ENCODE measurements around the gene HNRNPH1.

The HNRNPH1 gene

DNA sequence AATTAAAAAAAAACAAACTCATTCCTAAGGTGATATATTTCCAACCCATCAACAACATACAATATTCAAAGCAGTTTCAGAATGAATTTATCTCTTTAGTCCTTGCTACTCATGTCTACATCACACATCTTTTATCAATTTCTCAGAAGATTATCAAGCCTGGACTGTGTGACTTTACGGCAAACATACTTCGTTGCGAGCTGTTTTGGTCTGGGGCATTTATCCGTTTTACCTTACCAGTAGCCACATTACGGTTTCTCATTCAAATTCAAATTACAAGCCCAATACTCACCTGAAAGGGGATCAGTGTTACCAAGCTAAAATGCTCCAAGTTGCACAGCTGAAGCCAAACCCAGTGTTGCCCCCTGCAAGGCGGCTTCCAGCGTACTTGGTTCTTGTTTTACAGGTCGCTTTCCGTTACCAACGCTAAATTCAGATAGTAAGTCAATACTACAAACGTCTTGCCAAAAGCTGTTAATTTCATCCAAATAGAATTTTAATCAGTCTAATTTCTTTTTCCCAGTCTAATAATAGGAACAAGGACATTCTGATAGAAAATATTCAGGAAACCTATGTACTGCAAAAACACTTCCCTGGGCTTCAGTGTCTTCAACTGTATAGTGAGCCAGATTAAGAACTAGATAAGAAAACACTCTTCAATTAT is 1.8 kb downstream of the HNRNPH1 start:
- no peak for DNase-seq

- DNase-seq = no peak
Measured at GRCh38 chr5:179620703-179621350, 2.6 kb downstream of the HNRNPH1 start.

DNA sequence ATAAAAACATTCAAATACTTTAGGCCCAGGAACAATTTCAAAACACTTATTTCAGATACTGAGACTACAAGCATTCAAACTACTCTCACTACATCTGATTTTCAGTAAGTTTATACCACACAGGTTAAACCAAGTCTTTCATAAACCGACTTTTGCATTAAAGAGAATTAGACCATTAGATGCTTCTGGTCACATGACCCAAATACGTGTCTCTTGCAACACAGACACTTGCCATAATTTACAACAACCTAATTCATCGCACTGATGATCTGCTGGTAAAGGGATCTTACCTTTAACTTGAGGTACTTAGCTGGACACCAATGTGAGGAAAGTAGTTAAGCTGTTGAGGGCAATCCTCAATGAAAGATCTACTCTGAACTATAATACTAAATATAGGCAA is 3.2 kb downstream of the HNRNPH1 start:
- DNase-seq = no peak

GRCh38 chr5:179619776-179620175 is 3.7 kb downstream of the HNRNPH1 start:
- no peak for DNase-seq

DNA sequence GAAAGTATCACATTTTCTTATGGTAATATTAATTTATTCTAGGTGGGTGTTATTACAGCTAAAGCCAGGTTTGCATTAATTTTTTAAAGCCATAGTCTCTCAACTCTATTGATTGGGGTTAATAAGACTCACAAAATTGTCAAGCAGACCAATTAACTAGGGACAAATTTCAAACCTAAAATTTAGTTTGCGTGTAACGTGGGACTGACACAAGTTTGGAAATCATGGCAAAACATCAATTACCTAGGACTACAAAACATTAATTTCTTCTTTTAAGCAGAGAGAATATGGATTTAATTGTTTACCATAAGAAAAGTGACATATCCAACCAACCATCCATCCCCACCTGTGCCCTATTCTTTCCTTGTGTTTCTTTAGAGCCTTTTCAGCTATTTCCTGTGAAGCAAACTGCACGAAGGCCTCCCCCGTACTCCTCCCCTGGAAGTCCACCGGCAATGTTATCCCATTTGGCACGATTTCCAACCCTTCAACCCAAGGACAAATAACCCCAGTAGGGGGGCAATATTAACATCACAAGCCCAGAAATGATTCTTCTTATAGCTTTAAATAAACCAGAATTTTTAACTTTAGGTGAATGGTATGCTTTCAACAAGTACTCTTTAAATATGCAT is 4.4 kb downstream of the HNRNPH1 start:
- DNase-seq = no peak

- no peak for DNase-seq
Measured at GRCh38 chr5:179617930-179618329, 5.5 kb downstream of the HNRNPH1 start.

DNA sequence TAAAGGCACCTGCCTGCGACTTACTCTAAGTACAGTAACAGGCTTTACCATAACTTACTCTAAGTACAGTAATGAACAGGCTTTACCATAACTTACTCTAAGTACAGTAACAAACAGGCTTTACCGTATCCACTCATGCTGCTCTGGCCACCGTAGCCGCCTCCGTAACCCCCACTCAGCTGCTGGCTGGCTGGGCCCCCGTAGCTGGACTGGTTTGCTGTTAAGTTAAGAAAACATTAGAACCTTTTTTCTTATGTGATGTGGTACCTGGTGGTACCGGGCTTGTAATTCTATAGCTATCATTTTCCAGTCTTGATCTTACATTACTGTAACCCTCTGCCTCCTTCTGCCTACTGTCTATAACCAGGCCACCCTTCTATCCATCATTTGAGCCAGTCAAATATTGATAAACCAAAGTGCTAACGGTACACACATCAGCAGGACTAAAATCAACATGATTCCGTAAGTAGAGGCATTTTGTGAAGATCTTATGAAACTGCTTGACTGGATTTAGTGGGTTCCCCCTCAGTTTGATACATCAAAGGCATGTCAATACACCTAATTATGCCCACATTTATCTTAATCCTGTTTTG is 7.4 kb downstream of the HNRNPH1 start:
- no peak for DNase-seq

GRCh38 chr5:179615203-179615602 is 8.3 kb downstream of the HNRNPH1 start:
- DNase-seq = no peak

GRCh38 chr5:179614745-179615144 is 8.7 kb downstream of the HNRNPH1 start:
- no peak for DNase-seq

DNA sequence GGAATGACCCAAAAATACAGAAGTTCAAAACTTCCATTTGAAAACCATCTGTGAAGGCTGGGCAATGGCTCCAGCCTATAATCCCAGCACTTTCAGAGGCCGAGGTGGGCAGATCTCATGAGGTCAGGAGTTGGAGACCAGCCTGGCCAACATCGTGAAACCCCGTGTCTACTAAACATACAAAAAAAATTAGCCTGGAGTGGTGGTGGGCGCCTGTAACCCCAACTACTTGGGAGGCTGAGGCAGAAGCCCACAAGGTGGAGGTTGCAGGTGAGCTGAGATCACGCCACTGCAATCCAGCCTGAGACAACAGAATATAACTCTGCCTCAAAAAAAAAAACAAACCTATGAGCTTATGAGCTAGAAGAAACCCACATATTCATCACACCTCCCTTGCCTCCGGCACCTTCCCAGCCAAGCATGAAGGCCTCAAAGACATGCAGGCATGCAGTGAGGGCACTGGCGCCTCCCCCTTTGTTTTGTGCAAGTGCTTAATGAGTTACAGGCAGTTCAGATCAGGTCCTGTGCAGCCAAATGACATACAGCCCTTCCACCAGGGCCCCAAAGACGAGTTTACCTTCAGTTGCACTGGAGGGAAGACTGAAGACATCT is 9.9 kb downstream of the HNRNPH1 start:
- DNase-seq = no peak

GRCh38 chr5:179612577-179613459 is 10.7 kb downstream of the HNRNPH1 start:
- DNase-seq = no peak

- DNase-seq = no peak
Measured at GRCh38 chr5:179610903-179611265, 12.6 kb downstream of the HNRNPH1 start.

- DNase-seq = no peak
Measured at GRCh38 chr5:179610109-179610902, 13.2 kb downstream of the HNRNPH1 start.

GRCh38 chr5:179609834-179610108 is 13.7 kb downstream of the HNRNPH1 start:
- no peak for DNase-seq

DNA sequence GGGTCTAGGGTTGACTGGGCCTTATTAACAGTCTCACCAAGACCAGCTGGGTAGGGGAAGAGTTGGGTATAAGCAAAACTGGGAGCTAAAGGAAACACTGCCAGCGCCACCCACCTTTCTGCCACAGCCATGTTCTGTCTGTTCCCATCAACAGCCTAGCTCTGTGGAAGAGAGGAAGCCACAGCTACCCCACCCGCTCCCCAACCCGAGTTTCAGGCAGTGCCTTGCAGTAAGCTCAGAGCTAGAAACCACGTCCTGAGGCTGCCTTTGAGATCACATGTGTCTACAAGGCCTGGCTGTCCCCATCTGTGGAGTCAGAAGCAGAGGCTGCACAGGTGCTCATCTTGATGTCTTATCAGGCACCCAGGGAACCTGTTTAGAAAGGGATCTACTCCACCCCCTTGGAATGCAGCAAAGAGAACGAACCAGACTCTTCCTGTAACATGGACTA is 15.3 kb downstream of the HNRNPH1 start:
- no peak for DNase-seq

- no peak for DNase-seq
Measured at GRCh38 chr5:179607160-179607931, 16.1 kb downstream of the HNRNPH1 start.

- DNase-seq = no peak
Measured at GRCh38 chr5:179606910-179607159, 16.6 kb downstream of the HNRNPH1 start.

DNA sequence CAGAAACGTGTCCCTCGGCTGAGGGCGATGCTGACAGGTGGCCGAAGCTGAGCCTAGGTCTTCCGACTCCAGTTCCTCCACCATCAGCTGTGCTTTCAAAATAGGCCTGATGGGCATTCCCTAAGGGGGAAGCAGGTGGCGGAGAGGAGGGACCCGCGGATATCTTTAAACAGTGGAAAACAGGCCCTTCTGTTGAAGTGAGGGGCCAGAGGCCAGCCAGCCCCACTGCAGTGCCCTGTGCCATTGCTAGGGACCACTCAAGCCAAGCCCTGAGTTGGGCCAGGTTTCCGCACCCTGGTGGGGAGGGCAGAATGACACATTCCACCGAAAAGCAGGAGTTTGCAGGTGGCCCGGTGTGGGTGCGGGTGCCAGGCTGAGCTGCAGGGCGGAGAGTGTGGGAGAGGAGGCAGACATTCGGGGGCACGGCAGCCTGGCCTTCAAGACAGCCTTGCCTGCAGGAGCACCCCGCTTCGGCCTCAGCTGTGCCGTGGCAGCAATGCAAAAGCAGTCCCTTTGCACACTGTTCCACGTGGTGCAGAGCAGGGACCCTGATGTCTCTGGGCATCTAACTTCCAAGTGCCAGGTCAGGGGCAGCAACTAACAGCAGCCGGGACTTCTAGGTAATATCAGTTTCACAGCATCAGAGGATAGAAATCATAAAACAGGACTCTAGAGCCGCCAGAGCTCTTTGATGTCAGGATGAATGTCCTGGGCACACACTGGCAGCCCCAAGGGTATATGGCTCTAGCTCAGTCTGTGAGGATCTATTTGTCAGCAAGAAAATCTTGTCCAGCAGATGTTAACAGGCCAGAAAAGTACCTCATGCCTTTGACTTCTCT is 17.2 kb downstream of the HNRNPH1 start:
- DNase-seq = no peak

DNA sequence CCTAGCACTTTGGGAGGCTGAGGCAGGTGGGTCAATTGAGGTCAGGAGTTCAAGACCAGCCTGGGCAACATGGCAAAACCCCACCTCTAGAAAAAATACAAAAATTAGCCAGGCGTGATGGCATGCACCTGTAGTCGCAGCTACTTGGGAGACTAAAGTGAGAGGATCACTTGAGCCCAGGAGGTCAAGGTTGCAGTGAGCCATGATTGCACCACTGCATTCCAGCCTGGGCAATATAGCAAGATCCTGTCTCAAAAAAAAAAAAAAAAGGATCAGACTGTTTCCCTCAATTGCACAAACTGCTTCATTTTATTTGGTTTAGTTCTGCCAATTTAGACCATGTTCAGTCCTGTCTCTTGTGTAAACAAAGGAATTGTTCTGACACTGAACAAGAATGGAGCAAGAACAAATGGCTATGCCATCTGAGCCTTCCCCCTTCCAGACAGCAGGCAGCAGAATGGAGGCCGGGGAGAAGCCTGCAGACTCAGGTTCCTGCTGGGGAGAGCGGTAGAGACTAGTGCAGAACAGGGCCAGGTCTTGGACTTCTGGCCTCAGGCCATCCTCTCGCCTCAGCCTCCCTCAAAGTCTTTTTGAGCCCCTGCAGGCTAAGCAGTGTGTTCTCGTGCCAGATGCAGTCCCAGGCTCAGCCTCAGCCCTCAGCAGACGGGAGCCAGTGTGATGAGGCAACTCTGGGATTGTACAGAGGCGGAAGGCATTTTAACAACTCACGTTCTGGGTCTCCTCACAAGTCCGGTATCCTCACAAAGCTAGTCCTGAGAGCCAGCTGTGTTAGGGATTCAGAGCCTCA is 18.2 kb downstream of the HNRNPH1 start:
- no peak for DNase-seq

GRCh38 chr5:179603308-179603707 is 20.2 kb downstream of the HNRNPH1 start:
- DNase-seq = no peak
